Erythroblast (primary cell): ENCODE results near the gene GARRE1.

Source experiments
- GATA1 ChIP-seq: IDR thresholded peaks from 2 replicates; pipeline ENCODE4 v1.6.1; 2011; ENCODE audit warnings: low read depth, mild to moderate bottlenecking, control low read depth, low read length, moderate library complexity
- POLR2A ChIP-seq: IDR thresholded peaks from 2 replicates; pipeline ENCODE4 v1.6.1; 2011; ENCODE audit warnings: mild to moderate bottlenecking, low read length

DNA sequence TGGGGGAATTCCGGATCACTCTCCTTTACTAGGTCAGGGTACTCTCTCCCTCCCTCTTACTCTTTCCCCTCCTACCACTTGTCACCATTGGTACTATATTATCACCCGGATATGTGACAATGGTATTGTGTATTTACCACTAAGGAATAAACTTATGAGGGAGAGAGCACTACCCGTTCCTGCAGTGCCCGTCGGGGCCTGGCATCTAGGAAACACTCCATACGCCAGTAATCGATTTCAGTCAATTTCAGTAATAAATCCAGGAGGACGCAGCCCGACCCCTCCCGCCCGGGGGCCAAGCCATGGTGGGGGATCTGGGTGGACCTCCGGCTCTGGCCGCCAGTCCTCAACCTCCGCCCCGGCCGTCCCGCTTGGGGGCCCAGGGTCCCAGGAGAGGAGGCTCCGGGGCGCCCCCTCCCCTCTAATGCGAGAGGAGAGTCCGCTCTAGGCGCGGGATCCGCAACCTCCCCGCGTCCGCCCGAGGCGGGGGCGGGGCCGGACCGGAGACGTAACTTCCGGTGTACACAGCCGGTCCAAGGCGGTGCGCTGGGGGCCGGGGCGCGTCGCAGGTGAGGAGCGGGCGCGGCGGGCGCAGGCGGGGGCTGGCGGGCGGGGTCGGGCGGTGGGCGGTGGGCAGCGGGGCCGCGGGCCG is at the start of gene GARRE1:
- TF ChIP-seq POLR2A = peak; percentile 75
- TF ChIP-seq GATA1 = no peak
